ENCODE data around the gene PCDH9.

Gene PCDH9

DNA sequence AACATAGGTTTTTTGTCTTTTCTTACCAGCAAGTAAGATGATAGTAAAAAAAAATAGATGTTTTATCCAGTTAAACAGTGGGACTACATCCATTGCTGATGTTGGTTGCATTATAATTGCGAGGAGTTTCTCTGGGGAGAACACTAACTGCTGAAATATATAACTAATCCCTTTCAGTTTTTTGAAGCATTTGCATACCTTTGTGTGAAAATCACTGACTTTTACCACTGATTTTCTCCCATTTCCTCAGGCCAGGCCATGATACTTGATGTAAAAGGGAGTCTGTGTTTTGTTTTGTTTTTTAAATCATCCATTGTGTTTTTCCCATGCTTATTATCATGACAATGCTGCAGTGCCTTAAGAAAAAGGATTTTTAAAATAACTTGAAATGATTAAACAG is 699.5 kb downstream of the PCDH9 start:
- Histone ChIP-seq H3K9ac (ENCODE audit: low read length) (no peak overlapping the region), H3K4me3 (ENCODE audit: low read length) (no peak overlapping the region), H3K27me3 (ENCODE audit: control insufficient read depth, insufficient read depth, low read length) (no peaks in the 10 kb centered on the region), H3K4me1 (ENCODE audit: control insufficient read depth, insufficient read depth, low read length) (no peaks in the 10 kb centered on the region), H3K27ac (ENCODE audit: low read depth, low read length) (no peak overlapping the region), H3K36me3 (ENCODE audit: control insufficient read depth, insufficient read depth, low read length) (no peaks in the 10 kb centered on the region)

DNA sequence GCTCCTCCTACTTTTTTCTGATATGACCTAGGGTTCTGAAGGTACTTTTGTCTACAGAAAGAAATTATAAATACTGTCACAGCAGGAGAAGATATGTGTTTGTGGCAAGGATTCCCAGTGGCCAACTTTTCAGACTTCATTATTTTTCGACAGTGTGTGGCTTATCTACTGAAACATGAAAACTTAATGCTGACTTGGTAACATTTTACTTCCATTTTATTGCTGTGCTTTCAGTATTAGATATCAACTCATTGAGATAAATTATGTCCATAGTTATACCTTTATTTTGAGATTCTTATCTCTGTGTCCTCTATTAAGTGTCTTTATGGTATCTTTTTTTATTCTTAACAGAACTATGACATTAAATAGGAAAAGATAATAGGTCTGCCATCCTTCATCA is 700.0 kb downstream of the PCDH9 start:
- Histone ChIP-seq H3K4me1 (ENCODE audit: control insufficient read depth, insufficient read depth, low read length) (no peaks in the 10 kb centered on the region), H3K27ac (ENCODE audit: low read depth, low read length) (no peak overlapping the region), H3K9ac (ENCODE audit: low read length) (no peak overlapping the region), H3K36me3 (ENCODE audit: control insufficient read depth, insufficient read depth, low read length) (no peaks in the 10 kb centered on the region), H3K27me3 (ENCODE audit: control insufficient read depth, insufficient read depth, low read length) (no peaks in the 10 kb centered on the region), H3K4me3 (ENCODE audit: low read length) (no peak overlapping the region)

DNA sequence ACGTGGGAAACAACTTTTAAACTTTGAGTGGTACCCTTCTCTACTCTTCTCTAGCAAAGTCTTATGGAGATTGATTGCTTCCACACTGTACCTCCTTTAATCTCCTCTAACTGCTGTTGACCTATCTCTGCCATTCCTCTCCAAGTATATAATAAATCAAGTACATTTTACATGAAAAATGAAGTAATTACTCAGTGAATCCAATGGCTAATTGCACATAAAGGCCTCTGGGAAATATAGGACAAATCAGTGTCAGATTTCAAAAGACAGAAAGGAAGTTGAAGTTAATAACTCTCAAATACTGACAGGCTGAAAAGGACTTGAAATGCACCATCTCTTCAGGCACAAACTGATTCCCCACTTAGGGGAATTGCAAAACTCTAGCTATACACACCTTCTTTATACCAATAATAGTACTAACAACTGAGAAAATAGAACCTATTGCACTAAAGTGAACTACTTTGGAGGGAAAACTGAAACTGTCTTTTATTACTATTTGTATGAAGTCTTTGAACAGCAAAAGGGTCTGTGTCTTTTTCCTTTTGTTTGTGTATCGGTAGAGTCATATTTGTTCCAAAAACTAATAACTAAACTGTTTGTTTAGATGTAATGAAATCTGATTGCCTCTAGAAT is 701.1 kb downstream of the PCDH9 start:
- Histone ChIP-seq H3K4me3 (ENCODE audit: low read length) (no peak overlapping the region), H3K4me1 (ENCODE audit: control insufficient read depth, insufficient read depth, low read length) (no peaks in the 10 kb centered on the region), H3K27ac (ENCODE audit: low read depth, low read length) (no peak overlapping the region), H3K27me3 (ENCODE audit: control insufficient read depth, insufficient read depth, low read length) (no peaks in the 10 kb centered on the region), H3K36me3 (ENCODE audit: control insufficient read depth, insufficient read depth, low read length) (no peaks in the 10 kb centered on the region), H3K9ac (ENCODE audit: low read length) (no peak overlapping the region)

DNA sequence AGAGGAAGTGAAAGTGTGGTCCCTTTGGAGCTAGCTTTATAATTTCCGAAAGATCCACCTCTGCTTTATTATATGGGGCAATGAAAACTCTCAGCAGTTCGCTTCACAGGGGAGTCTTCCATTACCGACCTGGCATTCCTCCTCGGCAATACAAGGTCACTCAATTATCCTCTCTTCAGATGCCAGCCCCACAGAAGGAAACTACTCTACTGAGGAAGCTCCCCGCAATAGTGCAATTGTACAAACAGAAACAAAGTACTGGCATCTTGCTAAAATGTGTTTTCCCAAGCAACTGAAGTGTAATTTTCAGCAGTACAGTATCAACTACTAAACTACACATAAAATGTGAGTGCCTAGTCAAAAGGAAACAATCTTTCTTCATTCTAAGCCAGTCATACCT is 702.0 kb downstream of the PCDH9 start:
- H3K27ac ChIP-seq (ENCODE audit: low read depth, low read length) = no peak overlapping the region
- no peaks in the 10 kb centered on the region for H3K36me3 ChIP-seq (ENCODE audit: control insufficient read depth, insufficient read depth, low read length)
- no peak overlapping the region for H3K4me3 ChIP-seq (ENCODE audit: low read length)
- H3K9ac ChIP-seq (ENCODE audit: low read length) = no peak overlapping the region
- no peaks in the 10 kb centered on the region for H3K4me1 ChIP-seq (ENCODE audit: control insufficient read depth, insufficient read depth, low read length)
- no peaks in the 10 kb centered on the region for H3K27me3 ChIP-seq (ENCODE audit: control insufficient read depth, insufficient read depth, low read length)

DNA sequence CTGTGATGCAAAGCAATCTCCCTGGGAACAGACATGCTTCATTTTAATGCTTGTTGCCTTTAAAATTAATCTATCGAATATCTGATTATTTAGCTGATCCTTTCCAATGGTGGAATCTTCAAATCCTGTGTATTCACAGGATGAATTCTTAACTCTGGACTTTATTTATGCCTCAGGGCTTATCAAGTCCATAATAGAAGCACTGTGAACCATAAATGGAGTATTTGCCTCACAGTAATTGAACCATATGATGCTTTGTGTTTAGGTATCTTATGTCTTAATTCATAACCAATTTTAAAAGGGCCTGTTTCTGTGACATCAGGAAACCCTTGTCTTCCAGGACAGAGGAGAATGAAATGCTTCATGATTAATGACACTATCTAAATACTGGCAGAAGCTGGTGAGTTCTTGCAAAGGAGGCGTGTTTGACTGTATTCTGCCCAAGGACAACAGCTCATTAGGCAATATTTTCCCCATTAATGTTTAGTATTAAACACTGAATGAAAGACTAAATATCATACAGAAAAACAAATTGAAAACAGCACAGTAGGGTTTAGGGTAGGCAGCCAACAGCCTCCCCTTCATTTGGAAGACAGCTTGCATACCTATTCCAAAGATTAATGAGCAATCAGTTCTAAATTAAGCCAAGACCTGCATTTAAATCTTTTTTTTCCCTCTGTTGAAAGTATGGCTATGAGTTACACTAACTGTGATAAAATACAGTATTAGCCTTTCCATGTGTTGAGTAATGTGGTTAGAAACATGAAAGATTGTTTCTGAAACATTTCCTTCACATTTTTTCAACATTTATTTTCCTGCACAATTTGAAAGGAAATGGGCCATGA is 709.4 kb downstream of the PCDH9 start:
- Histone ChIP-seq H3K4me3 (ENCODE audit: low read length) (no peak overlapping the region), H3K4me1 (ENCODE audit: control insufficient read depth, insufficient read depth, low read length) (no peaks in the 10 kb centered on the region), H3K9ac (ENCODE audit: low read length) (no peak overlapping the region), H3K27ac (ENCODE audit: low read depth, low read length) (no peak overlapping the region), H3K27me3 (ENCODE audit: control insufficient read depth, insufficient read depth, low read length) (no peaks in the 10 kb centered on the region), H3K36me3 (ENCODE audit: control insufficient read depth, insufficient read depth, low read length) (no peaks in the 10 kb centered on the region)

DNA sequence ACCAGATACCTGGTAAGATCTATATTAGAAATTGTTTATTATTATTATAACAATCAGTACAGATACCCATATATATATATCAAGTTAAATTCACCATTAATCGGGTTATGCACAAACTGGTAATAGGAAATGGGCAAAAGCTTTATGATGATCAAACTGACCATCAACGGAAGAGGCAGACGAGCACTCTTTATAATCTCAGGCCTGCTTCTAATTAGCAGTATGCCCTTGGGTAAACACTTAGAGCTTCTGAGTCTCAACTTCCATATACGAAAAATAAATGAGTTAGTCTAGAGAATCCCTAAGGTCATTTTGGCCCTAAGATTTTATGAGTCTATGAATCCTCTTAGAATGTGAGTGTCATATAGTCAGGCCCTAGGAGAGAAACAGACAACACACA is 710.9 kb downstream of the PCDH9 start:
- H3K9ac ChIP-seq (ENCODE audit: low read length) = no peak overlapping the region
- no peak overlapping the region for H3K27ac ChIP-seq (ENCODE audit: low read depth, low read length)
- H3K4me1 ChIP-seq (ENCODE audit: control insufficient read depth, insufficient read depth, low read length) = no peaks in the 10 kb centered on the region
- no peaks in the 10 kb centered on the region for H3K27me3 ChIP-seq (ENCODE audit: control insufficient read depth, insufficient read depth, low read length)
- no peak overlapping the region for H3K4me3 ChIP-seq (ENCODE audit: low read length)
- no peaks in the 10 kb centered on the region for H3K36me3 ChIP-seq (ENCODE audit: control insufficient read depth, insufficient read depth, low read length)

DNA sequence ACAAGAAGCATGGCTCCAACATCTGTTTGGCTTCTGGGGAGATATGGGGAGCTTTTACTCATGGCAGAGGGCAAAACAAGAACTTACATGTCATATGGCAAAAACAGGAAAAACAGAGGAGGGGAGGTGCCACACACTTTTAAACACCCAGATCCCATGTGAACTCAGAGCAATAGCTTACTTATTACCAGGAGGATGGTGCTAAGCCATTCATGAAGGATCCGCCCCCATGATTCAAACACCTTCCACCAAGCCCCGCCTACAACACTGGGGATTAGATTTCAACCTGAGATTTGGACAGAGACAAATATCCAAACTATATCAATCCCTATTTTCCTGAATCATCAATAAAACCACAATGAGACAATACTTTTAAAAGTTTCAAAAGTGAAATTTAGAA is 712.1 kb downstream of the PCDH9 start:
- Histone ChIP-seq H3K36me3 (ENCODE audit: control insufficient read depth, insufficient read depth, low read length) (no peaks in the 10 kb centered on the region), H3K4me3 (ENCODE audit: low read length) (no peak overlapping the region), H3K4me1 (ENCODE audit: control insufficient read depth, insufficient read depth, low read length) (no peaks in the 10 kb centered on the region), H3K27ac (ENCODE audit: low read depth, low read length) (no peak overlapping the region), H3K27me3 (ENCODE audit: control insufficient read depth, insufficient read depth, low read length) (no peaks in the 10 kb centered on the region), H3K9ac (ENCODE audit: low read length) (no peak overlapping the region)

DNA sequence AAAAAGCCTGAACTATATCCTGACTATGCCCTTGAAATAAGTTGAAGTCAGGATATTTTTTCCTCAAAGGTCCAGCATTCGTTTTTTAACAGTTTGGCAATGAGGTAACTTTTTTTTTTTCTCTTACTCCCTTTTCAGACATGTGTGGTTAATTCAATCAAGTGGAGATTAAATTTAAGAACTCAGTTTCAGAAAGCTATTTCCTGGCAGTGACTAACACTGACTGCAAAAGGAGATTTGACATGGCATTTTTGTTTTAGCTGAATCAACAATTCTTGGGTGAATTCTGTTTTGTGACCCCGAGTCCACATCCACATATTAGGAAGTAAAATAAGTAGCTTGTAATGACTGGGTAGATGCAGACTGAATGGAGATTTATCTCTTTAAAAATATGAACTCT is 716.4 kb downstream of the PCDH9 start:
- Histone ChIP-seq H3K27ac (ENCODE audit: low read depth, low read length) (no peak overlapping the region), H3K9ac (ENCODE audit: low read length) (no peak overlapping the region), H3K27me3 (ENCODE audit: control insufficient read depth, insufficient read depth, low read length) (no peaks in the 10 kb centered on the region), H3K4me1 (ENCODE audit: control insufficient read depth, insufficient read depth, low read length) (no peaks in the 10 kb centered on the region), H3K4me3 (ENCODE audit: low read length) (no peak overlapping the region), H3K36me3 (ENCODE audit: control insufficient read depth, insufficient read depth, low read length) (no peaks in the 10 kb centered on the region)

DNA sequence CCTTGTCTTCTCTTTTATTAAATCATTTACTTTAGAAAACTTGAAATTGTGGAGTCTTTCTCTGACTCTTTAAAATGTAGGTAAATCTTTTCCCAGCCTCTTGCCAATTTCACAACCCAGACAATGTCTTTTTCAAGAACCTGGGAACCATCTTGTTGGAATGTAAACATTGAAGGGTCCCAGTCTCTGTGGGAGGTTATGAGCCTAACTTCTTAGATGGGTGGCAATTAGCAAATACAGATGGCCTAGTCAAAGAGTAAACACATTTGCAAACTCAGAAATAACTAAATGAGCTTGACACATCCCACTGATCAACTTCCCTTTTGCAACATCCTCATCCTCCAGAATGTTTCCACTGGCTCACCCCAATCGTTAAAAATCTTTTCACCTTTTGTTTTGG is 721.0 kb downstream of the PCDH9 start:
- no peaks in the 10 kb centered on the region for H3K27me3 ChIP-seq (ENCODE audit: control insufficient read depth, insufficient read depth, low read length)
- H3K4me3 ChIP-seq (ENCODE audit: low read length) = no peak overlapping the region
- H3K36me3 ChIP-seq (ENCODE audit: control insufficient read depth, insufficient read depth, low read length) = no peaks in the 10 kb centered on the region
- H3K4me1 ChIP-seq (ENCODE audit: control insufficient read depth, insufficient read depth, low read length) = no peaks in the 10 kb centered on the region
- no peak overlapping the region for H3K9ac ChIP-seq (ENCODE audit: low read length)
- no peak overlapping the region for H3K27ac ChIP-seq (ENCODE audit: low read depth, low read length)

DNA sequence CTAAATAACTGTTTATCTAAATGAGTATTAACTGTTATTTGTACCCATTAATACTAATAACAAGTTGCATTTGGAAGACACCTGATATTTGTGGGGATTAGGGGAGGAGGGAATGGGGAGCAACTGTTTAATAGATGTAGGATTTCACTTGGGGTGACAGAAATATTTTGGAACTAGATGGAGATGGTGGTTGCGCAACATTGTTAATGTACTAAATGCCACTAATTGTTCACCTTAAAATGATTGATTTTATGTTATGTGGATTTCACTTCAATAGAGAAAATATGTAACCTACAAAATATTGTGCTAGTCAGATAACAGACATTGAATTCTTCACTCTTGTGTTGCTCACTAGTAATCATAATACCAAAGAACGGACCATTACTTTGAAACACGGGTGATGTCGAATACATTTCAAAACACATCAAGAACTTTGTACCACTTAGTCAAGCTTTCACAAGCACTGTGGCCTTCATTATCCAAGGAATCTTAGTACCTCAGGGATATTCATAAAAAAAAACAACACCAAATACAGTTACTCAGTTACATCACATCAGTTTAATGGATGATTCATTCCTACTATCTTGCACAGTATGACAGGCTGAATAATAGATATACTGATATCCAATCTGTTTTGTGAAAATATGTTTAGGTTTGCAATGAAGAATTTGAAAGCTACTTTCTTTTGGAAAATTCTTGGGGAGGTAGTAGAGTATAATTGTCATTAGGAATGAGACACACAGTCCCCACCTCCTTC is 721.8 kb downstream of the PCDH9 start:
- Histone ChIP-seq H3K27me3 (ENCODE audit: control insufficient read depth, insufficient read depth, low read length) (no peaks in the 10 kb centered on the region), H3K36me3 (ENCODE audit: control insufficient read depth, insufficient read depth, low read length) (no peaks in the 10 kb centered on the region), H3K9ac (ENCODE audit: low read length) (no peak overlapping the region), H3K4me3 (ENCODE audit: low read length) (no peak overlapping the region), H3K27ac (ENCODE audit: low read depth, low read length) (no peak overlapping the region), H3K4me1 (ENCODE audit: control insufficient read depth, insufficient read depth, low read length) (no peaks in the 10 kb centered on the region)

DNA sequence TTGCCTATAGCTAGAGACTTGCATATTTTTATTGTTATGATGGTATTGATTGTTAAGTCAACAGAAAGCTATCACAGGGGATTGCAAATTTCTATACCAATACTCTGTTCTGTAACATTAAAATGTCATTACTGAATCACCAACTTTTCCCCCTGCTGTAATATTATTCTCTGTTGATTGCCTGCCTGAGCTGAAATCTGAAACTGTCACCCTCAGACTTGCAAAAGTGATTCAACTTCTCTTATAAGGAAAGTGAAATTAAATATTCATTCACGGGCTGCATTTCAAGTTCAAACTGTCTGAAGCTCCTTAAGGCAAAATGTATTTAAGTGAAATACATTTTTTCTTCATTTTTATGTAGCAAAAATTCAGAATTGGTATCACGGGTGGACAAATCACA is 723.2 kb downstream of the PCDH9 start:
- no peak overlapping the region for H3K4me3 ChIP-seq (ENCODE audit: low read length)
- H3K27me3 ChIP-seq (ENCODE audit: control insufficient read depth, insufficient read depth, low read length) = no peaks in the 10 kb centered on the region
- no peak overlapping the region for H3K9ac ChIP-seq (ENCODE audit: low read length)
- H3K4me1 ChIP-seq (ENCODE audit: control insufficient read depth, insufficient read depth, low read length) = no peaks in the 10 kb centered on the region
- no peak overlapping the region for H3K27ac ChIP-seq (ENCODE audit: low read depth, low read length)
- no peaks in the 10 kb centered on the region for H3K36me3 ChIP-seq (ENCODE audit: control insufficient read depth, insufficient read depth, low read length)

DNA sequence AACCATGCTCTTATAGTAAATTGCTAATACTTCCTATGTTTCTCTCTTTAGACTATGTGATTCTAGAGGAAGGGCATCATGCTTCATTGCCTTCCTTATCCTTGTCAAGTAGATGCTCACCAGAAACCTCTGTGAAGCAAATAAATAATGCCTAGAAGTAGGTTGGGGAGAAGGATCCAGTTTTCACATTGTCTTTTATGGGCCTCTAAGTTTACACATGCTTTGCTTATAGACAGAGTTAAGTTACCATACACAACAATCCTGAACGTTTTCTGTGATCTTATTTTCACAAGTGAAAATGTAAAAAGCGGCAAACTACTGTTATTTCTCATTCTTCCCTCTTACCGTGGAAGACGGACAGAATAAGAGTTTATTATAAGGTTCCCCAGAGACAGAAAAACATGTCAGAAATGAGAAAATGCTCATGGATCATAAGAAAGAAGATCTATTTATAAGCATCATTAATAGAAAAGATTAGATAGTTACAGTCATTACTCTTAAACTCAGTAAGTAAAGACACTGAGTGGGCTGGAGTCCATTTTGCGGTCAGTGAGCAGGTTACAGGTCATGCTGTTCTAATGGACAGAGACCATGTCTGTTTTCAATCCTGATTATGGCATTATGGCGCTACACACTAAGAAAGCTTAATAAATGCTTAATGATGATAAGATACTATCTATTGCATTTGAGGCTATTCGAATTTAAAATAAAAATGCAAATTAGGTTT is 723.9 kb downstream of the PCDH9 start:
- Histone ChIP-seq H3K4me1 (ENCODE audit: control insufficient read depth, insufficient read depth, low read length) (no peaks in the 10 kb centered on the region), H3K36me3 (ENCODE audit: control insufficient read depth, insufficient read depth, low read length) (no peaks in the 10 kb centered on the region), H3K9ac (ENCODE audit: low read length) (no peak overlapping the region), H3K4me3 (ENCODE audit: low read length) (no peak overlapping the region), H3K27ac (ENCODE audit: low read depth, low read length) (no peak overlapping the region), H3K27me3 (ENCODE audit: control insufficient read depth, insufficient read depth, low read length) (no peaks in the 10 kb centered on the region)
